MM.1S (cell line): ENCODE data around the gene NELL1.

Experiments used
- DNase-seq: peaks from one replicate; pipeline ENCODE4 v3.0.0-alpha.2; 2015
- H2AFZ ChIP-seq: fragments of 300-600 bp; sonication (generic); 2 replicates; pipeline ENCODE4 v1.6.0; 2016; ENCODE audit warnings: antibody characterized with exemption, low read length
- H3F3A ChIP-seq: fragments of 300-600 bp; sonication (generic); 2 replicates; pipeline ENCODE4 v1.6.1; 2016; ENCODE audit warnings: mild to moderate bottlenecking, antibody characterized with exemption, low read length, moderate library complexity, mixed read lengths; ENCODE audit not compliant: insufficient read depth
- H3K27ac ChIP-seq: fragments of 300-600 bp; sonication (generic); 2 replicates; pipeline ENCODE4 v1.5.1; 2016; ENCODE audit warnings: mild to moderate bottlenecking, low read length
- H3K27me3 ChIP-seq: fragments of 300-600 bp; sonication (generic); replicated peaks from 2 replicates; pipeline ENCODE4 v1.6.0; 2016; ENCODE audit warnings: low read length; ENCODE audit not compliant: insufficient read depth
- H3K36me3 ChIP-seq: fragments of 300-600 bp; sonication (generic); replicated peaks from 2 replicates; pipeline ENCODE4 v1.6.1; 2016; ENCODE audit warnings: mild to moderate bottlenecking, low read length, mixed read lengths; ENCODE audit not compliant: insufficient read depth
- H3K4me1 ChIP-seq: fragments of 300-600 bp; sonication (generic); 2 replicates; pipeline ENCODE4 v1.6.1; 2016; ENCODE audit warnings: low read length, mixed read lengths
- H3K4me2 ChIP-seq: fragments of 300-600 bp; sonication (generic); 2 replicates; pipeline ENCODE4 v1.6.0; 2016; ENCODE audit warnings: low read depth, low read length
- H3K4me3 ChIP-seq: fragments of 300-600 bp; sonication (generic); 2 replicates; pipeline ENCODE4 v1.5.1; 2016; ENCODE audit warnings: low read length, mixed read lengths
- H3K79me2 ChIP-seq: fragments of 300-600 bp; sonication (generic); 2 replicates; pipeline ENCODE4 v1.6.1; 2016; ENCODE audit warnings: mixed run types, low read length, mixed read lengths
- H3K9ac ChIP-seq: fragments of 300-600 bp; sonication (generic); 2 replicates; pipeline ENCODE4 v1.6.1; 2016; ENCODE audit warnings: low read length, mixed read lengths
- H3K9me2 ChIP-seq: fragments of 300-600 bp; sonication (generic); replicated peaks from 2 replicates; pipeline ENCODE4 v1.6.1; 2016; ENCODE audit warnings: mild to moderate bottlenecking, low read length, mixed read lengths; ENCODE audit not compliant: insufficient read depth
- H3K9me3 ChIP-seq: fragments of 300-600 bp; sonication (generic); replicated peaks from 2 replicates; pipeline ENCODE4 v1.6.1; 2016; ENCODE audit warnings: mild to moderate bottlenecking, low read length, mixed read lengths; ENCODE audit not compliant: insufficient read depth
- H4K20me1 ChIP-seq: fragments of 300-600 bp; sonication (generic); 2 replicates; pipeline ENCODE4 v1.6.1; 2016; ENCODE audit warnings: mild to moderate bottlenecking, low read length, moderate library complexity, mixed read lengths; ENCODE audit not compliant: insufficient read depth
- EZH2 ChIP-seq: fragments of 300-600 bp; sonication (generic); optimal IDR thresholded peaks from 2 replicates; pipeline ENCODE3; 2017; ENCODE audit warnings: low read depth, mild to moderate bottlenecking, antibody characterized with exemption, low read length, mixed read lengths
- EZH2phosphoT487 ChIP-seq: fragments of 300-600 bp; sonication (generic); IDR thresholded peaks from 2 replicates; pipeline ENCODE4 v1.6.1; 2018; ENCODE audit warnings: antibody characterized with exemption, low read length
- TF ChIP-seq, protein P1 (sequence below): fragments of 300-600 bp; sonication (generic); IDR thresholded peaks from 2 replicates; pipeline ENCODE4 v1.5.1; 2016; ENCODE audit warnings: antibody characterized with exemption, low read length, mixed read lengths

Gene NELL1

GRCh38 chr11:20869123-20869522 lies 199.7 kb downstream of the NELL1 start:
- Histone ChIP-seq H3K9me3 (no peaks in the 10 kb centered on the region), H3K4me1 (no peaks in the 10 kb centered on the region), H4K20me1 (no peaks in the 10 kb centered on the region), H3K36me3 (no peaks in the 10 kb centered on the region), H3F3A (no peaks in the 10 kb centered on the region), H3K27ac (no peak overlapping the region), H3K9ac (no peak overlapping the region), H3K4me2 (no peak overlapping the region), H3K9me2 (no peaks in the 10 kb centered on the region), H3K79me2 (no peaks in the 10 kb centered on the region), H3K27me3 (no peaks in the 10 kb centered on the region), H2AFZ (no peak overlapping the region), H3K4me3 (no peak overlapping the region)
- no peak for TF ChIP-seq EZH2
- no peak for TF ChIP-seq EZH2phosphoT487
- TF ChIP-seq, protein P1, sequence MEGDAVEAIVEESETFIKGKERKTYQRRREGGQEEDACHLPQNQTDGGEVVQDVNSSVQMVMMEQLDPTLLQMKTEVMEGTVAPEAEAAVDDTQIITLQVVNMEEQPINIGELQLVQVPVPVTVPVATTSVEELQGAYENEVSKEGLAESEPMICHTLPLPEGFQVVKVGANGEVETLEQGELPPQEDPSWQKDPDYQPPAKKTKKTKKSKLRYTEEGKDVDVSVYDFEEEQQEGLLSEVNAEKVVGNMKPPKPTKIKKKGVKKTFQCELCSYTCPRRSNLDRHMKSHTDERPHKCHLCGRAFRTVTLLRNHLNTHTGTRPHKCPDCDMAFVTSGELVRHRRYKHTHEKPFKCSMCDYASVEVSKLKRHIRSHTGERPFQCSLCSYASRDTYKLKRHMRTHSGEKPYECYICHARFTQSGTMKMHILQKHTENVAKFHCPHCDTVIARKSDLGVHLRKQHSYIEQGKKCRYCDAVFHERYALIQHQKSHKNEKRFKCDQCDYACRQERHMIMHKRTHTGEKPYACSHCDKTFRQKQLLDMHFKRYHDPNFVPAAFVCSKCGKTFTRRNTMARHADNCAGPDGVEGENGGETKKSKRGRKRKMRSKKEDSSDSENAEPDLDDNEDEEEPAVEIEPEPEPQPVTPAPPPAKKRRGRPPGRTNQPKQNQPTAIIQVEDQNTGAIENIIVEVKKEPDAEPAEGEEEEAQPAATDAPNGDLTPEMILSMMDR: no peak
- DNase-seq: no peak

DNA sequence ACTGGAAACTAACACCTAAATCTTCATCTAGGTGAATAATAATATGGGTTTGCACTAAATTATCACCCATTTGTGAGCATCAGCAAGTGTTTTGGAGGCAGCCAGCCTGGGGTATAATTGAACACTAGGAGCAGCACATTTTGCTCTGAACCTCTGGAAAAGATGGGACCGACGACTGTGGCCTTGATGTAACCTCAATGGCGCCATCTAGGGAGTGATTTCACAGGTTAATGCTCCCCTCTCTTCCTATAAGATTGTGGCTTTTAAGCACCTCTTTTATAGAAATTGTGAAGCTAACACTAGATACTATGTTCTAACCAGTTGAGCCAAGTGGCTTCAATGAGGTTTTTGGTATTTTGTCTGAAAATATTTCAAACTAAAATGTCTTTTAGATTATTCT lies 203.7 kb downstream of the NELL1 start:
- Histone ChIP-seq H4K20me1 (no peaks in the 10 kb centered on the region), H3K4me3 (no peak overlapping the region), H3K36me3 (no peaks in the 10 kb centered on the region), H3F3A (no peaks in the 10 kb centered on the region), H3K9me2 (no peaks in the 10 kb centered on the region), H3K27ac (no peak overlapping the region), H2AFZ (no peak overlapping the region), H3K79me2 (no peaks in the 10 kb centered on the region), H3K9ac (no peak overlapping the region), H3K9me3 (no peaks in the 10 kb centered on the region), H3K4me2 (no peak overlapping the region), H3K4me1 (no peaks in the 10 kb centered on the region), H3K27me3 (no peaks in the 10 kb centered on the region)
- DNase-seq: no peak
- no peak for TF ChIP-seq EZH2phosphoT487
- no peak for TF ChIP-seq EZH2
- TF ChIP-seq, protein P1: peak; percentile 34

- no peak overlapping the region for H3K27ac ChIP-seq
- H3K27me3 ChIP-seq: no peaks in the 10 kb centered on the region
- H3K9me3 ChIP-seq: no peaks in the 10 kb centered on the region
- no peaks in the 10 kb centered on the region for H3K36me3 ChIP-seq
- H2AFZ ChIP-seq: no peak overlapping the region
- no peak overlapping the region for H3K4me2 ChIP-seq
- no peaks in the 10 kb centered on the region for H3F3A ChIP-seq
- TF ChIP-seq EZH2 (no peak), EZH2phosphoT487 (no peak)
- TF ChIP-seq, protein P1: no peak
- no peak overlapping the region for H3K4me3 ChIP-seq
- DNase-seq: no peak
- H4K20me1 ChIP-seq: no peaks in the 10 kb centered on the region
- H3K9me2 ChIP-seq: no peaks in the 10 kb centered on the region
- no peaks in the 10 kb centered on the region for H3K79me2 ChIP-seq
- H3K4me1 ChIP-seq: no peaks in the 10 kb centered on the region
- H3K9ac ChIP-seq: no peak overlapping the region
Measured at GRCh38 chr11:20874358-20874757, 205.0 kb downstream of the NELL1 start.
